ENCODE results near the gene VWA8. TPM values are rescaled to one million over a fixed set of nuclear protein-coding genes. Genes with fewer than 3 reads are reported as not detected.

Gene VWA8
- polyA plus RNA-seq, 3 donors, result 2.0 to 4.4 (median 3.4) TPM

DNA sequence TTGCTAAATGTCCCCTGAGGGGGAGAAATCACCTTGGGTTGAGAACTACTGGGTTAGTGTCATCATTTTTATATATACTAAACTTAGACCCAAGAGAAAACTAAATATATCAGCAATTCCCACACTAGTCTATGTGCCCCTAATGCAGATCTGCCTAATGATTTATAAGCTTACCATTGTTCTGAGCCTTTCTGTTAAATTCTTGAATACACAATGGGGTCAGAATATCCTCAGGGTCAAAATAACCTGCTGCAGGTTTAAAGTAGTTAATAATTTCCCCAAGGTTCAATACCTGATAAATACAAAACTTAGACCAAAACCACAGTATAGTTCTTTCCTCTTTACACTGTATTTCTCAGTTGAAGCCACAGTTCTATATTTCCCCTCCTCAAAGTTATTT lies 4.6 kb downstream of the VWA8 start:
- Mint-ChIP-seq H3K4me3 (peak overlapping the region in 1 of 2 donors; percentile 20), H3K9me3 (peaks cover 0 to 7% (median 2%) of the 10 kb centered on the region in 7 donors), H3K36me3 (peaks cover 0 to 5% of the 10 kb centered on the region in 2 donors), H3K27ac (peak overlapping the region in 4 of 7 donors; percentile 30 to 64 (median 50)), H3K4me1 (peaks cover 31% of the 10 kb centered on the region), H3K27me3 (ENCODE audit: low read depth in 3 of 3) (peaks cover 0 to 4% (median 0%) of the 10 kb centered on the region in 3 donors)
- Histone ChIP-seq H3K4me2 (replicated peaks; ENCODE audit: extremely low read depth, low read length, poor library complexity, severe bottlenecking) (no peak overlapping the region), H3K4me1 (ENCODE audit: control insufficient read depth in 1 of 2, insufficient read depth in 2 of 2, low read length in 2 of 2) (peaks cover 17 to 31% of the 10 kb centered on the region in 2 donors), H3K9ac (ENCODE audit: insufficient read depth, low read length, poor library complexity, severe bottlenecking) (no peak overlapping the region), H3K4me3 (replicated peaks in 1 of 3; ENCODE audit: low read depth in 2 of 3, low read length in 3 of 3) (peak overlapping the region in 1 of 3 experiments; percentile 19), H2AFZ (ENCODE audit: insufficient read depth, low read depth, low read length, poor library complexity, severe bottlenecking) (no peak overlapping the region), H3K79me2 (ENCODE audit: insufficient read depth, low read length) (peaks cover 14% of the 10 kb centered on the region), H3K27ac (ENCODE audit: low read depth in 1 of 2, low read length in 2 of 2) (peak overlapping the region in 1 of 2 donors; percentile 40), H3K9me3 (replicated peaks in 1 of 2; ENCODE audit: control insufficient read depth in 1 of 2, insufficient read depth in 1 of 2, low read length in 2 of 2) (peaks cover 0 to 6% of the 10 kb centered on the region in 2 donors), H3K27me3 (ENCODE audit: control insufficient read depth in 2 of 2, insufficient read depth in 2 of 2, low read length in 2 of 2) (no peaks in the 10 kb centered on the region), H3K36me3 (replicated peaks in 1 of 2; ENCODE audit: control insufficient read depth in 1 of 2, insufficient read depth in 2 of 2, low read length in 2 of 2) (no peaks in the 10 kb centered on the region), H4K20me1 (ENCODE audit: insufficient read depth, low read length) (no peaks in the 10 kb centered on the region)
- intact Hi-C loops (cut with micrococcal nuclease), result no loop called here
- TF ChIP-seq, protein P1, sequence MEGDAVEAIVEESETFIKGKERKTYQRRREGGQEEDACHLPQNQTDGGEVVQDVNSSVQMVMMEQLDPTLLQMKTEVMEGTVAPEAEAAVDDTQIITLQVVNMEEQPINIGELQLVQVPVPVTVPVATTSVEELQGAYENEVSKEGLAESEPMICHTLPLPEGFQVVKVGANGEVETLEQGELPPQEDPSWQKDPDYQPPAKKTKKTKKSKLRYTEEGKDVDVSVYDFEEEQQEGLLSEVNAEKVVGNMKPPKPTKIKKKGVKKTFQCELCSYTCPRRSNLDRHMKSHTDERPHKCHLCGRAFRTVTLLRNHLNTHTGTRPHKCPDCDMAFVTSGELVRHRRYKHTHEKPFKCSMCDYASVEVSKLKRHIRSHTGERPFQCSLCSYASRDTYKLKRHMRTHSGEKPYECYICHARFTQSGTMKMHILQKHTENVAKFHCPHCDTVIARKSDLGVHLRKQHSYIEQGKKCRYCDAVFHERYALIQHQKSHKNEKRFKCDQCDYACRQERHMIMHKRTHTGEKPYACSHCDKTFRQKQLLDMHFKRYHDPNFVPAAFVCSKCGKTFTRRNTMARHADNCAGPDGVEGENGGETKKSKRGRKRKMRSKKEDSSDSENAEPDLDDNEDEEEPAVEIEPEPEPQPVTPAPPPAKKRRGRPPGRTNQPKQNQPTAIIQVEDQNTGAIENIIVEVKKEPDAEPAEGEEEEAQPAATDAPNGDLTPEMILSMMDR (IDR thresholded peaks at IDR 0.05), result no peak
- no peak for DNase-seq

DNA sequence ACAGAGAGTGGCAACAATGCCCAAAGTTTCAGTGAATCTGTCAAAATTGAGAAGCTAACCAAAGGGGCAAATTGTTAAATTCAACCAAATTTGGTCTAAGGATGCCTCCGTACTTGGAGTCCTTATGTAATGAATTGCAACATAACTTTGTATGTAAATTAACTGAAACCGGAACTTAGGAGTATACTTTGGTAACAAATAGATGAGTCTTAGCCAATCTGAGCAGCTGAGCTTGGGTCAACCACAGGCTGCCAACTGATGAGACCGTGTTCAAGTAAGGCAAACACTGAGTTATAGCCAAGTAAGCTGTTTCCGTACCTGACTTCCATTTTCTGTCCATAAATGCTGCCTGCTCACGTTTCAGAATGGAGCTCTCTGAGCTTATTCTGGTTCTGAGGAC lies 5.3 kb downstream of the VWA8 start:
- H3K36me3 ChIP-seq (replicated peaks in 1 of 2; ENCODE audit: control insufficient read depth in 1 of 2, insufficient read depth in 2 of 2, low read length in 2 of 2), result no peaks in the 10 kb centered on the region
- peaks cover 0 to 6% of the 10 kb centered on the region in 2 donors for H3K9me3 ChIP-seq (replicated peaks in 1 of 2; ENCODE audit: control insufficient read depth in 1 of 2, insufficient read depth in 1 of 2, low read length in 2 of 2)
- H3K4me3 Mint-ChIP-seq, result peak overlapping the region in 1 of 2 donors; percentile 20
- H3K9ac ChIP-seq (ENCODE audit: insufficient read depth, low read length, poor library complexity, severe bottlenecking), result no peak overlapping the region
- H3K27me3 ChIP-seq (ENCODE audit: control insufficient read depth in 2 of 2, insufficient read depth in 2 of 2, low read length in 2 of 2), result no peaks in the 10 kb centered on the region
- peaks cover 30% of the 10 kb centered on the region for H3K4me1 Mint-ChIP-seq
- WGBS (ENCODE audit: insufficient coverage), result 48% methylated on average over 4 of the region's 5 CpGs
- H3K27ac ChIP-seq (ENCODE audit: low read depth in 1 of 2, low read length in 2 of 2), result peak overlapping the region in 1 of 2 donors; percentile 40
- intact Hi-C loops (cut with micrococcal nuclease), result no loop called here
- H4K20me1 ChIP-seq (ENCODE audit: insufficient read depth, low read length), result no peaks in the 10 kb centered on the region
- peak overlapping the region in 5 of 7 donors; percentile 5 to 64 (median 54) for H3K27ac Mint-ChIP-seq
- H2AFZ ChIP-seq (ENCODE audit: insufficient read depth, low read depth, low read length, poor library complexity, severe bottlenecking), result no peak overlapping the region
- peaks cover 0 to 6% of the 10 kb centered on the region in 2 donors for H3K36me3 Mint-ChIP-seq
- H3K27me3 Mint-ChIP-seq (ENCODE audit: low read depth in 3 of 3), result peaks cover 0 to 4% (median 0%) of the 10 kb centered on the region in 3 donors
- H3K79me2 ChIP-seq (ENCODE audit: insufficient read depth, low read length), result peaks cover 14% of the 10 kb centered on the region
- H3K4me2 ChIP-seq (replicated peaks; ENCODE audit: extremely low read depth, low read length, poor library complexity, severe bottlenecking), result peak overlapping the region; percentile 5
- H3K9me3 Mint-ChIP-seq, result peaks cover 0 to 8% (median 2%) of the 10 kb centered on the region in 7 donors
- peaks cover 15 to 27% of the 10 kb centered on the region in 2 donors for H3K4me1 ChIP-seq (ENCODE audit: control insufficient read depth in 1 of 2, insufficient read depth in 2 of 2, low read length in 2 of 2)
- TF ChIP-seq, protein P1 (IDR thresholded peaks at IDR 0.05), result no peak
- H3K4me3 ChIP-seq (replicated peaks in 1 of 3; ENCODE audit: low read depth in 2 of 3, low read length in 3 of 3), result peak overlapping the region in 1 of 3 experiments; percentile 19
- DNase-seq, result peak; percentile 57 to 73 (median 73)
